ENCODE measurements around the gene TMEM186. TPM values are rescaled to one million over a fixed set of nuclear protein-coding genes. Genes with fewer than 3 reads are reported as not detected.

Gene TMEM186
- total and polyA plus RNA-seq, 2 of the 8 experiments (the other 6 are each of a cell fraction or from before 2014, with no cell fraction given), result 13.1 TPM

GRCh38 chr16:8828541-8829165, 31.2 kb upstream of the TMEM186 start:
- no peak overlapping the region for H4K8ac ChIP-seq (ENCODE audit: extremely low read depth, insufficient read depth, low read length)
- peaks cover 0 to 35% (median 11%) of the 10 kb centered on the region in 4 experiments; a peak in 5 of 8 replicates for H3K36me3 ChIP-seq (ENCODE audit: control insufficient read depth in 2 of 4, insufficient read depth in 4 of 4, low read length in 3 of 4)
- H4K20me1 ChIP-seq (replicated peaks in 1 of 2; ENCODE audit: control insufficient read depth in 1 of 2, insufficient read depth in 2 of 2, low read length in 2 of 2), result no peaks in the 10 kb centered on the region
- H3K27ac ChIP-seq (ENCODE audit: low read depth, low read length), result no peak overlapping the region
- no peak overlapping the region for H3K14ac ChIP-seq (ENCODE audit: insufficient read length)
- no peaks in the 10 kb centered on the region; a peak in 1 of 4 replicates for H3K79me2 ChIP-seq (ENCODE audit: control insufficient read depth in 1 of 2, insufficient read depth in 2 of 2, low read length in 2 of 2)
- no peak overlapping the region; a peak in 1 of 7 replicates for H3K9ac ChIP-seq (replicated peaks in 1 of 4; ENCODE audit: extremely low read depth in 1 of 4, low read depth in 3 of 4, low read length in 3 of 4)
- H2BK15ac ChIP-seq (ENCODE audit: low read length), result 0 out of 2 replicates have a peak overlapping the region, but pooled peaks have one; percentile 95
- no peak overlapping the region for H2AFZ ChIP-seq (ENCODE audit: low read length)
- peaks cover 12 to 23% (median 16%) of the 10 kb centered on the region in 4 experiments for H3K4me1 ChIP-seq (replicated peaks in 1 of 4; ENCODE audit: control insufficient read depth in 3 of 4, insufficient read depth in 4 of 4, low read length in 3 of 4)
- POLR2A ChIA-PET (ENCODE audit: partially characterized antibody), result interaction anchor here (1.3 to 5.0 kb wide), 4 partner anchors 10 to 261 kb away, joined by 3 to 54 read pairs (median 6); no protein-coding TSS in a partner anchor
- CTCF ChIA-PET (ENCODE audit: partially characterized antibody), result interaction anchor here (0.9 to 1.2 kb wide), 3 partner anchors 37 to 108 kb away, joined by 3 to 4 read pairs (median 4); no protein-coding TSS in a partner anchor
- H3K27me3 ChIP-seq (replicated peaks in 1 of 4; ENCODE audit: control insufficient read depth in 3 of 4, extremely low read depth in 1 of 4, insufficient read depth in 3 of 4, low read length in 3 of 4), result no peaks in the 10 kb centered on the region
- H2BK120ac ChIP-seq (replicated peaks; ENCODE audit: low read depth, low read length), result peak overlapping the region; percentile 76
- no peaks in the 10 kb centered on the region for H3K9me3 ChIP-seq (ENCODE audit: insufficient read depth in 2 of 2, low read depth in 1 of 2, low read length in 1 of 2)
- H3K4ac ChIP-seq (replicated peaks; ENCODE audit: insufficient read length, low read depth, low read length), result peak overlapping the region; percentile 6
- H4K91ac ChIP-seq (replicated peaks; ENCODE audit: insufficient read length, low read length), result peak overlapping the region; percentile 56
- H4K5ac ChIP-seq (ENCODE audit: insufficient read length, low read depth, low read length), result no peak overlapping the region
- no peaks in the 10 kb centered on the region for H3K23me2 ChIP-seq (ENCODE audit: low read depth, low read length)
- H2BK20ac ChIP-seq (ENCODE audit: low read length), result peak overlapping the region; percentile 29
- 0 out of 2 replicates have a peak overlapping the region, but pooled peaks have one; percentile 38 for H3K18ac ChIP-seq (ENCODE audit: extremely low read depth, low read length)
- FAIRE-seq (no peak), DNase-seq (ENCODE audit: low read depth in 1 of 2, low spot score in 2 of 2) (no peak)
- H3K4me3 ChIP-seq (ENCODE audit: extremely low read depth in 1 of 4, insufficient read depth in 2 of 4, low read depth in 3 of 4, low read length in 4 of 4), result no peak overlapping the region
- WGBS, 2 experiments (ENCODE audit: extremely low coverage in 1 of 2, insufficient coverage in 1 of 2, insufficient read length in 1 of 2, insufficient replicate concordance in 2 of 2, low coverage in 1 of 2, low lambda C conversion rate in 2 of 2, missing lambda C conversion rate in 1 of 2), result 91% methylated on average over 8 of the region's 8 CpGs; no CpG with 5 or more reads in 1 of the 2 experiments
- H3K23ac ChIP-seq (ENCODE audit: insufficient read length), result no peak overlapping the region
- H3K56ac ChIP-seq (replicated peaks; ENCODE audit: insufficient read length, low read depth, low read length), result no peak overlapping the region
- peak overlapping the region; percentile 60; the same call in 1 of the 2 replicates for H2BK5ac ChIP-seq (ENCODE audit: low read depth, low read length)
- no peaks in the 10 kb centered on the region; the same call in 1 of the 2 replicates for H3K79me1 ChIP-seq (ENCODE audit: low read depth, low read length)
- 0 out of 2 replicates have a peak overlapping the region, but pooled peaks have one; percentile 75 for H2AK5ac ChIP-seq (ENCODE audit: low read depth, low read length)
- H2BK12ac ChIP-seq (ENCODE audit: low read depth, low read length), result no peak overlapping the region
- no peak overlapping the region for H3K4me2 ChIP-seq (ENCODE audit: insufficient read depth in 1 of 2, low read depth in 2 of 2, low read length in 2 of 2)
- no peak for TF ChIP-seq SUZ12 (IDR thresholded peaks at IDR 0.05; ENCODE audit: low read length)
- TF ChIP-seq SP4 (IDR thresholded peaks at IDR 0.05; ENCODE audit: low read length), result no peak
- 0 out of 3 replicates have a peak, but pooled peaks of 1 of the 2 experiments have one; percentile 17 for TF ChIP-seq POLR2A (IDR thresholded peaks at IDR 0.05; ENCODE audit: control extremely low read depth in 1 of 2, low read depth in 2 of 2, low read length in 2 of 2)

Data from H1 (cell line).